SK-N-MC (cell line): Measurements from ENCODE around the gene CFD.

ENCODE experiments used
- EZH2 ChIP-seq: fragments of 200-600 bp; sonication (generic); IDR thresholded peaks from one replicate; pipeline ENCODE4 v1.6.1; 2017; ENCODE audit warnings: antibody characterized with exemption
- POLR2AphosphoS5 ChIP-seq: IDR thresholded peaks from 2 replicates; pipeline ENCODE4 v1.6.1; 2012; ENCODE audit warnings: mild to moderate bottlenecking, low read depth, low read length, borderline replicate concordance

- TF ChIP-seq EZH2 (no peak), POLR2AphosphoS5 (no peak)
Observed at GRCh38 chr19:821231-821824, 38.1 kb upstream of the CFD start.
